Suprapubic skin (tissue), 3 donors: ENCODE measurements around the gene APOM.

Experiments
- CTCF ChIP-seq, 2 donors: fragments of 200-600 bp in 1 of 2; fragments of 450-650 bp in 1 of 2; sonication (generic) in 1 of 2; IDR thresholded peaks; one replicate each; pipeline ENCODE4 v1.5.1; 2016 to 2019; ENCODE audit warnings: antibody characterized with exemption in 2 of 2, mild to moderate bottlenecking in 1 of 2, moderate library complexity in 1 of 2
- POLR2A ChIP-seq, 2 donors: fragments of 450-650 bp; IDR thresholded peaks; one replicate each; pipeline ENCODE4 v1.6.1; 2017; ENCODE audit warnings: antibody characterized with exemption in 2 of 2, mild to moderate bottlenecking in 2 of 2, moderate library complexity in 2 of 2

- no peak for TF ChIP-seq POLR2A (IDR thresholded peaks at IDR 0.05)
- no peak for TF ChIP-seq CTCF (IDR thresholded peaks at IDR 0.05)
Measured at GRCh38 chr6:31676904-31677303, 21.2 kb downstream of the APOM start.
